SK-N-DZ (cell line): Measurements from ENCODE around the gene PPP1R12C.
"Not testable (repeated sequence)": the region's sequence is repeated elsewhere in the genome, so short reads cannot be mapped to it uniquely, and the experiment has no call there.

Source experiments
- DNase-seq: peaks from one replicate; pipeline ENCODE4 v3.0.0-alpha.2; 2015; ENCODE audit warnings: low spot score

PPP1R12C gene

GRCh38 chr19:55112246-55112776 is 5.1 kb downstream of the PPP1R12C start:
- DNase-seq, result no peak

- DNase-seq, result no peak
Measured at GRCh38 chr19:55111238-55111831, 6.1 kb downstream of the PPP1R12C start.

- no peak for DNase-seq
Measured at GRCh38 chr19:55109527-55110291, 7.7 kb downstream of the PPP1R12C start.

GRCh38 chr19:55107252-55107651 is 10.2 kb downstream of the PPP1R12C start:
- DNase-seq, result not testable (repeated sequence)

GRCh38 chr19:55106591-55106990 is 10.8 kb downstream of the PPP1R12C start:
- DNase-seq, result no peak

- DNase-seq, result no peak
Measured at GRCh38 chr19:55105237-55105636, 12.2 kb downstream of the PPP1R12C start.

- DNase-seq, result no peak
Measured at GRCh38 chr19:55103190-55103589, 14.2 kb downstream of the PPP1R12C start.

- no peak for DNase-seq
Measured at GRCh38 chr19:55101261-55101660, 16.2 kb downstream of the PPP1R12C start.

- DNase-seq, result no peak
Measured at GRCh38 chr19:55099557-55100506, 17.6 kb downstream of the PPP1R12C start.

- DNase-seq, result no peak
Measured at GRCh38 chr19:55098716-55099556, 18.5 kb downstream of the PPP1R12C start.

GRCh38 chr19:55097864-55098715 is 19.3 kb downstream of the PPP1R12C start:
- DNase-seq, result no peak

GRCh38 chr19:55096061-55096701 is 21.3 kb downstream of the PPP1R12C start:
- DNase-seq, result no peak

- no peak for DNase-seq
Measured at GRCh38 chr19:55095260-55096060, 22.0 kb downstream of the PPP1R12C start.

GRCh38 chr19:55094456-55095259 is 22.8 kb downstream of the PPP1R12C start:
- DNase-seq, result no peak

- no peak for DNase-seq
Measured at GRCh38 chr19:55092423-55093318, 24.8 kb downstream of the PPP1R12C start.

GRCh38 chr19:55091955-55092354 is 25.5 kb downstream of the PPP1R12C start:
- DNase-seq, result no peak
